CD4-positive, alpha-beta T cell (primary cell): ENCODE data around the gene STK40. TPM values are rescaled to one million over a fixed set of nuclear protein-coding genes. Genes with fewer than 3 reads are reported as not detected.

Experiments used
- ATAC-seq: fragments of 200-7000 bp; cut with Tn5 transposase; one replicate; pipeline ENCODE4 v1.10.0; 2022; ENCODE audit warnings: mild to moderate bottlenecking; ENCODE audit not compliant: poor library complexity
- CTCF ChIA-PET: fragments of 350-600 bp; sonication (Branson Sonifier 250); formaldehyde crosslinking; loops from one replicate; lab custom pipeline; 2021; ENCODE audit warnings: antibody characterized with exemption, inconsistent platforms; lab: Charles Lee
- POLR2A ChIA-PET: fragments of 350-600 bp; sonication (Branson Sonifier 250); formaldehyde crosslinking; loops from one replicate; lab custom pipeline; 2021; ENCODE audit warnings: antibody characterized with exemption, inconsistent platforms; lab: Charles Lee
- DNase-seq, 14 experiments: peaks; one replicate each; pipeline ENCODE4 v3.0.0-alpha.2; 2013 to 2020; ENCODE audit warnings: mixed read lengths in 2 of 14
- H3K27ac ChIP-seq, 2 donors: one replicate each; pipeline versions ENCODE4 v1.5.1 to v1.7.0; 2013; ENCODE audit warnings: low read length in 2 of 2, low read depth in 1 of 2, mild to moderate bottlenecking in 1 of 2
- H3K27me3 ChIP-seq, 2 experiments: 1 replicate in 1 of 2; 2 replicates in 1 of 2; pipeline versions ENCODE4 v1.6.1 to v1.7.0; 2013; ENCODE audit warnings: low read length in 2 of 2, control low read depth in 1 of 2, mild to moderate bottlenecking in 1 of 2, moderate library complexity in 1 of 2; ENCODE audit not compliant: insufficient read depth in 2 of 2, control insufficient read depth in 1 of 2
- H3K36me3 ChIP-seq: one replicate; pipeline ENCODE4 v1.6.1; 2013; ENCODE audit warnings: low read length, control low read depth; ENCODE audit not compliant: insufficient read depth
- H3K4me1 ChIP-seq: one replicate; pipeline ENCODE4 v1.6.1; 2013; ENCODE audit warnings: low read length, control low read depth; ENCODE audit not compliant: insufficient read depth
- H3K4me3 ChIP-seq: one replicate; pipeline ENCODE4 v1.5.1; 2013; ENCODE audit warnings: mild to moderate bottlenecking, low read length, moderate library complexity
- H3K9me3 ChIP-seq, 2 experiments: 1 replicate in 1 of 2; 2 replicates in 1 of 2; pipeline versions ENCODE4 v1.6.1 to v1.7.0; 2013; ENCODE audit warnings: low read length in 2 of 2, mild to moderate bottlenecking in 2 of 2, control low read depth in 1 of 2, moderate library complexity in 1 of 2; ENCODE audit not compliant: control insufficient read depth in 1 of 2, insufficient read depth in 1 of 2
- H3K27ac Mint-ChIP-seq: one replicate; pipeline ENCODE4 v1.8.0; 2020; ENCODE audit warnings: mixed read lengths
- H3K27me3 Mint-ChIP-seq: one replicate; pipeline ENCODE4 v1.8.0; 2021; ENCODE audit warnings: mixed read lengths
- H3K36me3 Mint-ChIP-seq: one replicate; pipeline ENCODE4 v1.8.0; 2021; ENCODE audit warnings: low read depth, mixed read lengths
- H3K4me1 Mint-ChIP-seq: one replicate; pipeline ENCODE4 v1.8.0; 2021; ENCODE audit warnings: low read depth, mixed read lengths
- H3K4me3 Mint-ChIP-seq: one replicate; pipeline ENCODE4 v1.8.0; 2020; ENCODE audit warnings: mild to moderate bottlenecking, mixed read lengths
- H3K9me3 Mint-ChIP-seq: one replicate; pipeline ENCODE4 v1.8.0; 2020; ENCODE audit warnings: mixed read lengths
- CTCF ChIP-seq: fragments of 200-600 bp; IDR thresholded peaks from one replicate; pipeline ENCODE4 v1.8.0; 2022; ENCODE audit warnings: antibody characterized with exemption, mild to moderate bottlenecking
- intact Hi-C, 2 experiments: fragments of 100-400 bp; cut with DNase I in 1 of 2; cut with micrococcal nuclease in 1 of 2; formaldehyde crosslinking; loops; one replicate each; pipeline versions ENCODE4 v1.15.1 to v1.9.0; 2023 to 2025; cut with DNase I, micrococcal nuclease
- total RNA-seq, 174 experiments: library from RNA in 2 of 174; stranded (reverse) in 2 of 174; gene quantifications; one replicate each; pipeline ENCODE4 v1.2.3 and lab custom pipeline; 2021 to 2026

Gene STK40
- total RNA-seq, 2 experiments from 2014 or later: 17.8 to 20.7 TPM

GRCh38 chr1:36351227-36351977 lies 34.3 kb downstream of the STK40 start:
- Histone ChIP-seq H3K36me3 (peaks cover 71% of the 10 kb centered on the region), H3K9me3 (no peaks in the 10 kb centered on the region), H3K4me3 (no peak overlapping the region), H3K27ac (peak overlapping the region in 1 of 2 donors; percentile 48), H3K27me3 (no peaks in the 10 kb centered on the region), H3K4me1 (peaks cover 23% of the 10 kb centered on the region)
- Mint-ChIP-seq H3K27ac (peak overlapping the region; percentile 95), H3K4me1 (peaks cover 26% of the 10 kb centered on the region), H3K4me3 (no peak overlapping the region), H3K9me3 (no peaks in the 10 kb centered on the region), H3K27me3 (no peaks in the 10 kb centered on the region), H3K36me3 (peaks cover 72% of the 10 kb centered on the region)
- ATAC-seq (peak; percentile 11), DNase-seq (peak in 2 of 14 experiments; percentile 45 to 56)
- POLR2A ChIA-PET: interaction anchor here (0.6 to 7.0 kb wide), 10 partner anchors 9 to 169 kb away, joined by 3 to 73 read pairs (median 4); partner anchors contain the start of genes MRPS15, OSCP1, STK40 and THRAP3
- intact Hi-C loops: loop anchor here in 1 of 2 experiments (2.0 to 5.0 kb wide), 2 partner anchors 17 to 44 kb away; partner anchors contain the start of gene SH3D21
- CTCF ChIA-PET: interaction anchor here (2.0 kb wide), 1 partner anchor 9 kb away, joined by 8 read pairs; no protein-coding TSS in a partner anchor
- no peak for TF ChIP-seq CTCF

- H3K4me1 ChIP-seq: peaks cover 23% of the 10 kb centered on the region
- peak; percentile 23 to 82 (median 56) for DNase-seq
- no peaks in the 10 kb centered on the region for H3K27me3 Mint-ChIP-seq
Observed at GRCh38 chr1:36350659-36351226, 35.0 kb downstream of the STK40 start.

More at GRCh38 chr1:36350659-36351226, 35.0 kb downstream of the STK40 start:
- Mint-ChIP-seq H3K4me3 (peak overlapping the region; percentile 76), H3K36me3 (peaks cover 71% of the 10 kb centered on the region), H3K9me3 (no peaks in the 10 kb centered on the region), H3K27ac (peak overlapping the region; percentile 95), H3K4me1 (peaks cover 26% of the 10 kb centered on the region)
- ATAC-seq: peak; percentile 99
- Histone ChIP-seq H3K4me3 (no peak overlapping the region), H3K9me3 (no peaks in the 10 kb centered on the region), H3K36me3 (peaks cover 71% of the 10 kb centered on the region), H3K27me3 (no peaks in the 10 kb centered on the region), H3K27ac (peak overlapping the region; percentile 48 to 52)
- CTCF ChIA-PET: interaction anchor here (2.0 kb wide), 1 partner anchor 8 kb away, joined by 8 read pairs; no protein-coding TSS in a partner anchor
- TF ChIP-seq CTCF: no peak
- POLR2A ChIA-PET: interaction anchor here (0.6 to 7.0 kb wide), 12 partner anchors 8 to 168 kb away, joined by 3 to 73 read pairs (median 4); partner anchors contain the start of genes MRPS15, OSCP1, STK40 and THRAP3
- intact Hi-C loops: loop anchor here in 1 of 2 experiments (2.0 to 5.0 kb wide), 2 partner anchors 18 to 43 kb away; partner anchors contain the start of gene SH3D21
